SK-N-SH (cell line): ENCODE measurements around the gene ADRA2A. TPM values are rescaled to one million over a fixed set of nuclear protein-coding genes. Genes with fewer than 3 reads are reported as not detected.

Experiments used
- CTCF ChIA-PET: fragments of 300-600, 350-600 bp; formaldehyde crosslinking; extraction: SDS; loops from one replicate; lab custom pipeline; 2021; lab: Yijun Ruan, JAX
- POLR2A ChIA-PET: fragments of 350-600 bp; sonication (Branson Sonifier 250); formaldehyde crosslinking; extraction: SDS; loops from one replicate; lab custom pipeline; 2020; ENCODE audit warnings: antibody characterized with exemption, inconsistent platforms; lab: Yijun Ruan, JAX
- DNase-seq: peaks from one replicate; pipeline ENCODE4 v3.0.0; 2012
- H2AFZ ChIP-seq: fragments of 200-600 bp; sonication (generic); 2 replicates; pipeline ENCODE4 v1.8.1; 2016; ENCODE audit warnings: antibody characterized with exemption, mild to moderate bottlenecking, low read depth
- H3F3A ChIP-seq: fragments of 200-600 bp; sonication (generic); replicated peaks from 2 replicates; pipeline ENCODE3; 2016; ENCODE audit warnings: antibody characterized with exemption, mild to moderate bottlenecking; ENCODE audit not compliant: insufficient read depth
- H3K27ac ChIP-seq, 2 experiments: fragments of 200-500 bp in 1 of 2; fragments of 200-600 bp in 1 of 2; sonication (Bioruptor generic) in 1 of 2; sonication (generic), shearing (Covaris generic) in 1 of 2; 2 replicates each; pipeline versions ENCODE4 v1.5.1 to v1.6.1; 2014 to 2016; ENCODE audit warnings: low read depth in 2 of 2, inconsistent platforms in 1 of 2, low read length in 1 of 2, mild to moderate bottlenecking in 1 of 2, mixed read lengths in 1 of 2
- H3K27me3 ChIP-seq: fragments of 200-600 bp; sonication (generic), shearing (Covaris generic); 2 replicates; pipeline ENCODE4 v1.6.1; 2016; ENCODE audit warnings: mixed run types; ENCODE audit not compliant: insufficient read depth
- H3K36me3 ChIP-seq, 2 experiments: fragments of 200-500 bp in 1 of 2; fragments of 200-600 bp in 1 of 2; sonication (Bioruptor generic) in 1 of 2; sonication (generic) in 1 of 2; replicated peaks in 1 of 2; 2 replicates each; pipeline versions ENCODE3 to v1.5.1; 2014 to 2016; ENCODE audit warnings: low read length in 1 of 2, mild to moderate bottlenecking in 1 of 2; ENCODE audit not compliant: insufficient read depth in 2 of 2, control insufficient read depth in 1 of 2
- H3K4me1 ChIP-seq, 2 experiments: fragments of 200-500 bp in 1 of 2; fragments of 200-600 bp in 1 of 2; sonication (Bioruptor generic) in 1 of 2; sonication (generic), shearing (Covaris generic) in 1 of 2; 2 replicates each; pipeline versions ENCODE4 v1.5.1 to v1.6.1; 2014 to 2016; ENCODE audit warnings: low read depth in 1 of 2, low read length in 1 of 2, mixed run types in 1 of 2; ENCODE audit not compliant: insufficient read depth in 2 of 2, control insufficient read depth in 1 of 2
- H3K4me2 ChIP-seq: fragments of 200-600 bp; sonication (generic), shearing (Covaris generic); 2 replicates; pipeline ENCODE4 v1.6.1; 2017; ENCODE audit warnings: mixed run types
- H3K4me3 ChIP-seq, 2 experiments: fragments of 200-500 bp in 1 of 2; fragments of 200-600 bp in 1 of 2; sonication (Bioruptor generic) in 1 of 2; sonication (generic), shearing (Covaris generic) in 1 of 2; 2 replicates each; pipeline versions ENCODE4 v1.5.1 to v1.8.1; 2014 to 2016; ENCODE audit warnings: low read depth in 2 of 2, inconsistent platforms in 1 of 2, low read length in 1 of 2, mild to moderate bottlenecking in 1 of 2, mixed read lengths in 1 of 2, moderate library complexity in 1 of 2
- H3K79me2 ChIP-seq: fragments of 200-600 bp; sonication (generic); 2 replicates; pipeline ENCODE4 v1.8.1; 2017; ENCODE audit warnings: mild to moderate bottlenecking; ENCODE audit not compliant: insufficient read depth
- H3K9ac ChIP-seq: fragments of 200-600 bp; sonication (generic); 2 replicates; pipeline ENCODE4 v1.6.1; 2017; ENCODE audit warnings: mixed run types
- H3K9me2 ChIP-seq: fragments of 200-600 bp; sonication (generic); 2 replicates; pipeline ENCODE4 v1.6.1; 2017; ENCODE audit warnings: mixed run types
- H3K9me3 ChIP-seq: fragments of 200-600 bp; sonication (generic); 2 replicates; pipeline ENCODE4 v1.6.1; 2017; ENCODE audit warnings: mixed run types, mild to moderate bottlenecking, moderate library complexity
- H4K20me1 ChIP-seq: fragments of 200-600 bp; sonication (generic); 2 replicates; pipeline ENCODE4 v1.6.1; 2017; ENCODE audit warnings: mild to moderate bottlenecking, mixed run types; ENCODE audit not compliant: insufficient read depth
- CTCF ChIP-seq: fragments of 200-600 bp; sonication (generic); IDR thresholded peaks from 2 replicates; pipeline ENCODE4 v1.6.1; 2017; ENCODE audit warnings: antibody characterized with exemption, mild to moderate bottlenecking, moderate library complexity
- EZH2phosphoT487 ChIP-seq: fragments of 200-600 bp; sonication (generic); IDR thresholded peaks from 2 replicates; pipeline ENCODE4 v1.6.1; 2017; ENCODE audit warnings: low read depth, mixed run types, mild to moderate bottlenecking, antibody characterized with exemption, moderate library complexity, borderline replicate concordance
- GABPA ChIP-seq: IDR thresholded peaks from 2 replicates; pipeline ENCODE4 v1.4.0; 2012; ENCODE audit warnings: low read depth, mild to moderate bottlenecking
- MXI1 ChIP-seq: IDR thresholded peaks from 2 replicates; pipeline ENCODE4 v1.6.1; 2012; ENCODE audit warnings: mild to moderate bottlenecking, low read depth, low read length, improper control_type of control experiment
- RAD21 ChIP-seq: IDR thresholded peaks from 2 replicates; pipeline ENCODE4 v1.6.1; 2012; ENCODE audit warnings: mild to moderate bottlenecking, low read length
- RFX5 ChIP-seq: IDR thresholded peaks from 2 replicates; pipeline ENCODE4 v1.6.1; 2012; ENCODE audit warnings: mild to moderate bottlenecking, improper control_type of control experiment, low read length
- SIN3A ChIP-seq: IDR thresholded peaks from 2 replicates; pipeline ENCODE4 v1.6.1; 2012; ENCODE audit warnings: low read depth, mild to moderate bottlenecking, low read length, moderate library complexity, borderline replicate concordance
- SMC3 ChIP-seq: IDR thresholded peaks from 2 replicates; pipeline ENCODE4 v1.6.1; 2012; ENCODE audit warnings: low read depth, low read length, improper control_type of control experiment
- TCF12 ChIP-seq: IDR thresholded peaks from 2 replicates; pipeline ENCODE4 v1.4.0; 2012
- USF1 ChIP-seq: IDR thresholded peaks from 2 replicates; pipeline ENCODE4 v1.4.0; 2012; ENCODE audit warnings: low read depth, borderline replicate concordance
- WGBS: methylation state at CpG from one replicate; pipeline ENCODE4 v1.1.6; 2017; ENCODE audit warnings: low lambda C conversion rate; 5-methylcytosine and 5-hydroxymethylcytosine counted together
- polyA plus RNA-seq, 3 experiments: library from polyadenylated mRNA; depleted of rRNA; stranded (reverse); fragments of >200 nt; gene quantifications; 2 replicates each; pipeline ENCODE4 v1.2.3, GENCODE V29; 2012

The ADRA2A gene
- polyA plus RNA-seq, 1 of the 3 experiments (the other 2 are of a cell fraction) = 0.02 TPM

GRCh38 chr10:111122127-111122526 lies 45.3 kb downstream of the ADRA2A start:
- Histone ChIP-seq H4K20me1 (no peaks in the 10 kb centered on the region), H3K9ac (no peak overlapping the region), H3K4me1 (peaks cover 0 to 3% of the 10 kb centered on the region in 2 experiments; a peak in 1 of 4 replicates), H3K9me3 (no peaks in the 10 kb centered on the region), H3K4me2 (no peak overlapping the region), H3K79me2 (no peaks in the 10 kb centered on the region), H3F3A (no peaks in the 10 kb centered on the region), H3K27me3 (no peaks in the 10 kb centered on the region), H3K4me3 (no peak overlapping the region), H3K36me3 (no peaks in the 10 kb centered on the region), H2AFZ (no peak overlapping the region), H3K27ac (no peak overlapping the region), H3K9me2 (no peaks in the 10 kb centered on the region)
- POLR2A ChIA-PET = no interaction called here
- CTCF ChIA-PET = no interaction called here
- TF ChIP-seq TCF12 (no peak), RAD21 (no peak), GABPA (no peak), RFX5 (no peak), SMC3 (no peak), CTCF (no peak), USF1 (no peak), EZH2phosphoT487 (no peak), SIN3A (no peak)
- DNase-seq = no peak

- H3K9ac ChIP-seq = no peak overlapping the region
- no peaks in the 10 kb centered on the region for H3K79me2 ChIP-seq
- no peak overlapping the region for H3K4me3 ChIP-seq
- no peaks in the 10 kb centered on the region for H4K20me1 ChIP-seq
- H3K27ac ChIP-seq = no peak overlapping the region
- no peaks in the 10 kb centered on the region for H3K27me3 ChIP-seq
- DNase-seq = no peak
- POLR2A ChIA-PET = no interaction called here
- H2AFZ ChIP-seq = no peak overlapping the region
- no peaks in the 10 kb centered on the region for H3K9me2 ChIP-seq
- H3K9me3 ChIP-seq = no peaks in the 10 kb centered on the region
- H3F3A ChIP-seq = no peaks in the 10 kb centered on the region
- CTCF ChIA-PET = interaction anchor here (1.7 kb wide), 1 partner anchor 47 kb away, joined by 7 read pairs; the partner anchor contains the start of gene ADRA2A
- 42% methylated on average over 6 of the region's 6 CpGs for WGBS
- peaks cover 0 to 12% of the 10 kb centered on the region in 2 experiments; a peak in 1 of 4 replicates for H3K4me1 ChIP-seq
- no peaks in the 10 kb centered on the region for H3K36me3 ChIP-seq
- no peak overlapping the region for H3K4me2 ChIP-seq
- no peak for TF ChIP-seq TCF12
- no peak for TF ChIP-seq USF1
- no peak for TF ChIP-seq RFX5
- no peak for TF ChIP-seq MXI1
Measured at GRCh38 chr10:111123883-111124282, 47.1 kb downstream of the ADRA2A start.
